Endothelial cell of umbilical vein (primary cell): Measurements from ENCODE around the gene TAF1A. TPM values are rescaled to one million over a fixed set of nuclear protein-coding genes. Genes with fewer than 3 reads are reported as not detected.

ENCODE experiments used
- BruUV-seq: library from RNA; stranded (reverse); fragments of 400-500 nt; replicated peaks from 2 replicates; lab custom pipeline; 2021; lab: Mats Ljungman, UMichigan
- CTCF ChIA-PET: fragments of 300-600, 350-600 bp; sonication (Branson Sonifier 250); formaldehyde crosslinking; loops from one replicate; lab custom pipeline; 2021; ENCODE audit warnings: antibody characterized with exemption, inconsistent platforms; lab: Charles Lee
- POLR2A ChIA-PET: fragments of 300-600, 350-600 bp; sonication (Branson Sonifier 250); formaldehyde crosslinking; loops from one replicate; lab custom pipeline; 2021; ENCODE audit warnings: antibody characterized with exemption, inconsistent platforms; lab: Charles Lee
- DNase-seq: peaks from one replicate; pipeline ENCODE4 v3.0.0-alpha.2; 2011; ENCODE audit warnings: low read depth, low spot score
- FAIRE-seq: peaks from 2 replicates; lab custom pipeline; 2011; peaks lifted over from hg19 to GRCh38; lab: Jason Lieb, UNC
- H2AFZ ChIP-seq: 2 replicates; pipeline ENCODE4 v1.6.0; 2012; ENCODE audit warnings: low read depth, low read length, control low read depth, inconsistent platforms
- H3K27ac ChIP-seq: 2 replicates; pipeline ENCODE4 v1.5.1; 2011; ENCODE audit warnings: low read depth, mild to moderate bottlenecking, control low read depth, low read length, moderate library complexity; ENCODE audit not compliant: insufficient read depth
- H3K27me3 ChIP-seq, 2 experiments: 2 replicates each; pipeline versions ENCODE4 v1.6.0 to v1.6.1; 2011; ENCODE audit warnings: low read length in 2 of 2, mixed read lengths in 1 of 2; ENCODE audit not compliant: control insufficient read depth in 2 of 2, insufficient read depth in 2 of 2
- H3K36me3 ChIP-seq, 2 experiments: 2 replicates in 1 of 2; 3 replicates in 1 of 2; pipeline ENCODE4 v1.5.1; 2011; ENCODE audit warnings: low read length in 2 of 2, mild to moderate bottlenecking in 1 of 2, moderate library complexity in 1 of 2; ENCODE audit not compliant: control insufficient read depth in 2 of 2, insufficient read depth in 2 of 2; ENCODE audit errors: extremely low read depth in 1 of 2
- H3K4me1 ChIP-seq: 3 replicates; pipeline ENCODE4 v1.5.1; 2011; ENCODE audit warnings: mild to moderate bottlenecking, low read length; ENCODE audit not compliant: control insufficient read depth, insufficient read depth; ENCODE audit errors: extremely low read depth
- H3K4me2 ChIP-seq: 2 replicates; pipeline ENCODE4 v1.6.1; 2011; ENCODE audit warnings: low read length, control low read depth, mixed read lengths; ENCODE audit not compliant: insufficient read depth
- H3K4me3 ChIP-seq, 3 experiments: fragments of 200-600 bp in 1 of 3; sonication (generic), shearing (Covaris generic) in 1 of 3; replicated peaks in 1 of 3; 2 replicates each; pipeline ENCODE4 v1.5.1; 2011 to 2016; ENCODE audit warnings: control low read depth in 3 of 3, low read length in 3 of 3, mild to moderate bottlenecking in 2 of 3, inconsistent platforms in 1 of 3, low read depth in 1 of 3, moderate library complexity in 1 of 3; ENCODE audit not compliant: insufficient read depth in 1 of 3
- H3K79me2 ChIP-seq: 2 replicates; pipeline ENCODE4 v1.6.0; 2012; ENCODE audit warnings: low read length, inconsistent platforms; ENCODE audit not compliant: control insufficient read depth, insufficient read depth
- H3K9ac ChIP-seq: replicated peaks from 2 replicates; pipeline ENCODE3; 2011; ENCODE audit warnings: low read length, control low read depth; ENCODE audit not compliant: insufficient read depth; ENCODE audit errors: extremely low read depth
- H3K9me1 ChIP-seq: replicated peaks from 3 replicates; pipeline ENCODE4 v1.6.0; 2011; ENCODE audit warnings: mild to moderate bottlenecking, low read length; ENCODE audit not compliant: control insufficient read depth, insufficient read depth; ENCODE audit errors: extremely low read depth
- H3K9me3 ChIP-seq: replicated peaks from 2 replicates; pipeline ENCODE4 v1.5.1; 2012; ENCODE audit warnings: low read length, inconsistent platforms; ENCODE audit not compliant: control insufficient read depth, insufficient read depth
- H4K20me1 ChIP-seq: replicated peaks from 2 replicates; pipeline ENCODE3; 2011; ENCODE audit warnings: mild to moderate bottlenecking, low read length; ENCODE audit not compliant: control insufficient read depth, insufficient read depth; ENCODE audit errors: extremely low read depth
- CTCF ChIP-seq, 2 donors: IDR thresholded peaks; 1 replicate in 1 of 2; 2 replicates in 1 of 2; pipeline ENCODE4 v1.5.1; 2011; ENCODE audit warnings: low read length in 2 of 2, mild to moderate bottlenecking in 2 of 2, moderate library complexity in 2 of 2, control low read depth in 1 of 2, inconsistent platforms in 1 of 2, low read depth in 1 of 2; ENCODE audit not compliant: insufficient read depth in 1 of 2; ENCODE audit errors: extremely low read depth in 1 of 2
- EZH2 ChIP-seq: IDR thresholded peaks from 2 replicates; pipeline ENCODE4 v1.6.1; 2012; ENCODE audit warnings: borderline replicate concordance, low read depth, mild to moderate bottlenecking, moderate library complexity, low read length, inconsistent platforms; ENCODE audit not compliant: severe bottlenecking
- FOS ChIP-seq: IDR thresholded peaks from 2 replicates; pipeline ENCODE4 v1.6.1; 2011; ENCODE audit warnings: mild to moderate bottlenecking, low read length, moderate library complexity, borderline replicate concordance; ENCODE audit not compliant: insufficient read depth
- GATA2 ChIP-seq: IDR thresholded peaks from 2 replicates; pipeline ENCODE4 v1.7.0; 2011; ENCODE audit warnings: low read depth, mild to moderate bottlenecking, moderate library complexity, mixed read lengths, low read length; ENCODE audit not compliant: insufficient read length, insufficient read depth
- JUN ChIP-seq: IDR thresholded peaks from 2 replicates; pipeline ENCODE4 v1.6.1; 2011; ENCODE audit warnings: borderline replicate concordance, low read depth; ENCODE audit not compliant: insufficient read length, insufficient read depth
- MYC ChIP-seq: IDR thresholded peaks from one replicate; pipeline ENCODE4 v1.6.1; 2011; ENCODE audit warnings: mild to moderate bottlenecking, low read depth, low read length
- POLR2A ChIP-seq: IDR thresholded peaks from 2 replicates; pipeline ENCODE4 v1.6.1; 2012; ENCODE audit warnings: low read depth, mild to moderate bottlenecking, control low read depth, low read length
- POLR2AphosphoS5 ChIP-seq: IDR thresholded peaks from 2 replicates; pipeline ENCODE4 v1.6.1; 2012; ENCODE audit warnings: low read depth, mild to moderate bottlenecking, control low read depth, low read length, moderate library complexity; ENCODE audit not compliant: insufficient read depth
- dilution Hi-C: fragments of 300-500 bp; cut with MboI; formaldehyde crosslinking; loops from one replicate; pipeline ENCODE4 v1.15.0; 2019; ENCODE audit warnings: low sequenced_read_pairs; ENCODE audit not compliant: extremely low pct_ligation_motif_present
- intact Hi-C: fragments of 100-400 bp; cut with micrococcal nuclease; formaldehyde crosslinking; loops from one replicate; pipeline ENCODE4 v1.10.0; 2022
- polyA plus RNA-seq, 4 experiments: library from polyadenylated mRNA; depleted of rRNA in 3 of 4; stranded (reverse) in 3 of 4; unstranded in 1 of 4; fragments of >200 nt; gene quantifications; 2 replicates each; pipeline versions ENCODE4 v1.2.1 to v1.2.3, GENCODE V29; 2011 to 2012; ENCODE audit warnings: missing spikeins in 1 of 4
- total RNA-seq: library from RNA; stranded (reverse); gene quantifications from 2 replicates; pipeline ENCODE4 v1.2.3, GENCODE V29; 2021
- TF ChIP-seq, protein P1 (sequence below): IDR thresholded peaks from 2 replicates; pipeline ENCODE4 v1.6.1; 2011; ENCODE audit not compliant: insufficient read depth, insufficient read length

Gene TAF1A
- total and polyA plus RNA-seq, 2 donors (not counting 3 experiments of a cell fraction or from before 2014, with no cell fraction given): 1.3 to 5.3 TPM

- H3K27ac ChIP-seq: no peak overlapping the region
- no peak overlapping the region for H3K4me3 ChIP-seq
- no TSS peak for BruUV-seq
- no peaks in the 10 kb centered on the region for H4K20me1 ChIP-seq
- no peak for FAIRE-seq
- POLR2A ChIA-PET: no interaction called here
- no peak for TF ChIP-seq CTCF (IDR thresholded peaks at IDR 0.05; ENCODE audit: extremely low read depth in 1 of 2, insufficient read depth in 1 of 2, low read depth in 1 of 2, low read length in 2 of 2)
- no peak for TF ChIP-seq FOS
- CTCF ChIA-PET: interaction anchor here (1.5 kb wide), 1 partner anchor 26 kb away, joined by 4 read pairs; no protein-coding TSS in a partner anchor
- no peak for DNase-seq
- no peaks in the 10 kb centered on the region for H3K36me3 ChIP-seq
- no peak overlapping the region for H3K9ac ChIP-seq
- H2AFZ ChIP-seq: no peak overlapping the region
- no peak overlapping the region for H3K4me2 ChIP-seq
- dilution Hi-C loops (no loop called here), intact Hi-C loops (no loop called here)
- no peaks in the 10 kb centered on the region for H3K9me1 ChIP-seq
- no peaks in the 10 kb centered on the region for H3K9me3 ChIP-seq
- no peaks in the 10 kb centered on the region for H3K79me2 ChIP-seq
- H3K27me3 ChIP-seq: no peaks in the 10 kb centered on the region
- H3K4me1 ChIP-seq: no peaks in the 10 kb centered on the region
These were observed 33.6 kb downstream of the TAF1A start for GRCh38 chr1:222555992-222556615.

DNA sequence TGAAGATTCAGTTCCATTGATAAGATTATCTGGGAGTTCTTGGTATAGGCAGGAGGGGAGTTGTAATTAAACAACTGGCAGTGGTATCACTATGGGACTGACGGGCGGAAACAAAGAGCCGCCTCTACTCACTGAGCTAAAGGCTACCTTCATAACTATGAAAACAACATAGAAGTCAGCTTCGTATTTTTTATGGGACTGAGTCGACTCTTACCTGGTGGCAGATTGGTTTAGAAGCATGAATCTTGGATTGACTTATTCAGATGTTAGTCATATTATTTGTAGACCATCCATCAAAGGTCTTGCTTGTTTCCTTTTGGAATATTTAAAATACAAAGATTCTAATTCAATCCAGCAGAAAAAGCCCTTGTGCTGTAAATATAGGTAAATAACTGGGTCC lies 35.6 kb downstream of the TAF1A start:
- Histone ChIP-seq H3K79me2 (no peaks in the 10 kb centered on the region), H3K9me3 (no peaks in the 10 kb centered on the region), H3K36me3 (no peaks in the 10 kb centered on the region), H3K4me2 (no peak overlapping the region), H3K9me1 (no peaks in the 10 kb centered on the region), H3K27me3 (no peaks in the 10 kb centered on the region), H3K9ac (no peak overlapping the region), H3K27ac (no peak overlapping the region), H2AFZ (no peak overlapping the region), H3K4me3 (no peak overlapping the region), H3K4me1 (no peaks in the 10 kb centered on the region), H4K20me1 (no peaks in the 10 kb centered on the region)
- intact Hi-C loops (no loop called here), dilution Hi-C loops (no loop called here)
- FAIRE-seq (no peak), DNase-seq (no peak)
- ChIA-PET POLR2A (no interaction called here), CTCF (no interaction called here)
- no peak for TF ChIP-seq MYC
- no peak for TF ChIP-seq CTCF (IDR thresholded peaks at IDR 0.05; ENCODE audit: extremely low read depth in 1 of 2, insufficient read depth in 1 of 2, low read depth in 1 of 2, low read length in 2 of 2)
- no peak for TF ChIP-seq EZH2
- no peak for TF ChIP-seq FOS
- no peak for TF ChIP-seq JUN
- no peak for TF ChIP-seq GATA2
- TF ChIP-seq, protein P1, sequence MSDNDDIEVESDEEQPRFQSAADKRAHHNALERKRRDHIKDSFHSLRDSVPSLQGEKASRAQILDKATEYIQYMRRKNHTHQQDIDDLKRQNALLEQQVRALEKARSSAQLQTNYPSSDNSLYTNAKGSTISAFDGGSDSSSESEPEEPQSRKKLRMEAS: no peak
- no peak for TF ChIP-seq POLR2A
- no peak for TF ChIP-seq POLR2AphosphoS5
- no TSS peak for BruUV-seq
